ENCODE data around the gene TTC22. TPM values are rescaled to one million over a fixed set of nuclear protein-coding genes. Genes with fewer than 3 reads are reported as not detected.
A peak's percentile ranks its signal among the peaks of the same experiment; 100 is the strongest.

TTC22 gene
- total RNA-seq, 2 donors from 2014 or later: 12.2 to 15.6 TPM

DNA sequence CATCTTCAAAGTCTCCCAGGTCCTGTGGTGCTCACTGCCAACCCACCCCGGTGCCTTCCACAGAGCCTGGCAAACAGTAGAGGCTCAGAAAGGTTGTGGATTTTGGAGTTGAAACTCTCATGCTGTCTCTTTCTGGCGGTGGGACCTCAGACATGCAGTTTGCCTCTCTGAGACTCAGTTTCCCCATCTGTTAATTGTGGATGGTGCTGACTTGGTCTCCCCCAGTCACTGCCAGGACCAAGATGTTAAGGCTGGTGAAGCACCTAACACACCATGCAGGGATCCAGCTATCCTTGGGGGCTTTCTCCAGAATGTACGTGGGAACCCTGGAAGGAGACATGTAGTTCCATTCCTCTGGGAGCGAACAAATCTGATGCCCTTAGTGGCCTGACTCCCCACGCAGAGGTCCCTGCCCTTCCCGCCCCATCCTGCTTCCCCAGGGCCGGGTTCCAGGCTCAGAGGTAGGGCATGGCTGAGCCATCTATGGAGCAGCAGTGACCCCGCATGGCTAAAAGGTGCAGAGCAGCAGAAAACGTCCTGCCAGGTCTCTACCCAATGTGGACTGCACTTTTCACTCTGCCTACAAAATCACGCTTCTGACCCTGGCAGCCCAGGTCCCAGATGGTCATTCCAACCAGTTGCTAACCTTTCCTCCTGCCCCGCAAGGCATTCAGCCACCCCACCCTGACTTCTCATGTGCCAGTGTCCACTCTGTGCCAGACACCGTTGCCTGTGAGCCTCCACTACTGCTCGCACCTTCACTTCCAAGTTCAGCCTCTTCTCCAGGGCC lies 9.2 kb upstream of the TTC22 start:
- peak; percentile 65 to 82 (median 72) for DNase-seq
- Histone ChIP-seq H3K27me3 (no peaks in the 10 kb centered on the region), H3K27ac (no peak overlapping the region), H3K36me3 (replicated peaks in 1 of 2; ENCODE audit: insufficient read depth in 1 of 2, low read depth in 2 of 2) (no peaks in the 10 kb centered on the region), H3K4me3 (no peak overlapping the region), H3K9me3 (no peaks in the 10 kb centered on the region), H3K4me1 (no peaks in the 10 kb centered on the region)
- peak; percentile 82 for ATAC-seq
- intact Hi-C loops (cut with DNase I): loop anchor here (10.0 kb wide), 3 partner anchors 136 to 736 kb away; no protein-coding TSS in a partner anchor
- 30 to 45% methylated on average over 8 to 13 of the region's 13 CpGs for WGBS, 2 donors
- TF ChIP-seq, protein P1, sequence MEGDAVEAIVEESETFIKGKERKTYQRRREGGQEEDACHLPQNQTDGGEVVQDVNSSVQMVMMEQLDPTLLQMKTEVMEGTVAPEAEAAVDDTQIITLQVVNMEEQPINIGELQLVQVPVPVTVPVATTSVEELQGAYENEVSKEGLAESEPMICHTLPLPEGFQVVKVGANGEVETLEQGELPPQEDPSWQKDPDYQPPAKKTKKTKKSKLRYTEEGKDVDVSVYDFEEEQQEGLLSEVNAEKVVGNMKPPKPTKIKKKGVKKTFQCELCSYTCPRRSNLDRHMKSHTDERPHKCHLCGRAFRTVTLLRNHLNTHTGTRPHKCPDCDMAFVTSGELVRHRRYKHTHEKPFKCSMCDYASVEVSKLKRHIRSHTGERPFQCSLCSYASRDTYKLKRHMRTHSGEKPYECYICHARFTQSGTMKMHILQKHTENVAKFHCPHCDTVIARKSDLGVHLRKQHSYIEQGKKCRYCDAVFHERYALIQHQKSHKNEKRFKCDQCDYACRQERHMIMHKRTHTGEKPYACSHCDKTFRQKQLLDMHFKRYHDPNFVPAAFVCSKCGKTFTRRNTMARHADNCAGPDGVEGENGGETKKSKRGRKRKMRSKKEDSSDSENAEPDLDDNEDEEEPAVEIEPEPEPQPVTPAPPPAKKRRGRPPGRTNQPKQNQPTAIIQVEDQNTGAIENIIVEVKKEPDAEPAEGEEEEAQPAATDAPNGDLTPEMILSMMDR (IDR thresholded peaks at IDR 0.05): peak; percentile 72 to 96 (median 88)
- TF ChIP-seq POLR2A (IDR thresholded peaks at IDR 0.05): no peak

DNA sequence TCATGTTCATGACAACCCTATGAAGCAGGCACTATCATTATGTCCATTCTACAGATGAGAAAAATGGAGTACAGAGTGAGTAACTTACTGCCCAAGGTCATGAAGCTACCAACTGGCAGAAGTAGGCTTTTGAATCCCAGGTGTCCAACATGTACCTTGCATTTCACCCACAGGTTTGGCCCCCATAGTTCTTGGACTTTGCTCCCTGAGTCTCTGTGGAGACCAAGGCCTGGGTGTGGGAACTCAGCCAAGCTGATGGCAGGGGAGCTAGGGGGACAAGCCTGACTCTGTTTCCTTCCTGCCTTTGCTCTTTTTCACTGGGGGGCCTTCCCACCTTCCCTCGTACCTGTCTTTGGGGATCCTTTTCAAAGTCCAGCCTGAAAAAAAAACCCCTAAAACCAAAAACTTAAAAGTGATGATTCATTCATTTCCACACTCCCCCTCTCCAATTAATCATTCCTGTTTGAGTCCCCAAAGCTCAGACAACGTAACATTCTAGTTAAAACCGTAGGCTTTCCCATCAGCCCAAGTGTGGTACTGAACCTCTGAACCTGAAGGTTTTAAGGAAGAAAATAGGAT lies 8.5 kb upstream of the TTC22 start:
- intact Hi-C loops (cut with DNase I): loop anchor here (10.0 kb wide), 3 partner anchors 135 to 735 kb away; no protein-coding TSS in a partner anchor
- TF ChIP-seq POLR2A (IDR thresholded peaks at IDR 0.05): no peak
- TF ChIP-seq, protein P1 (IDR thresholded peaks at IDR 0.05): no peak
- ATAC-seq (peak; percentile 8), DNase-seq (peak in 3 of 4 donors; percentile 28 to 51 (median 44))
- H3K9me3 ChIP-seq: no peaks in the 10 kb centered on the region
- 22 to 23% methylated on average over 3 of the region's 3 CpGs for WGBS, 2 donors
- H3K27ac ChIP-seq: no peak overlapping the region
- no peaks in the 10 kb centered on the region for H3K4me1 ChIP-seq
- no peaks in the 10 kb centered on the region for H3K27me3 ChIP-seq
- H3K4me3 ChIP-seq: no peak overlapping the region
- H3K36me3 ChIP-seq (replicated peaks in 1 of 2; ENCODE audit: insufficient read depth in 1 of 2, low read depth in 2 of 2): no peaks in the 10 kb centered on the region

DNA sequence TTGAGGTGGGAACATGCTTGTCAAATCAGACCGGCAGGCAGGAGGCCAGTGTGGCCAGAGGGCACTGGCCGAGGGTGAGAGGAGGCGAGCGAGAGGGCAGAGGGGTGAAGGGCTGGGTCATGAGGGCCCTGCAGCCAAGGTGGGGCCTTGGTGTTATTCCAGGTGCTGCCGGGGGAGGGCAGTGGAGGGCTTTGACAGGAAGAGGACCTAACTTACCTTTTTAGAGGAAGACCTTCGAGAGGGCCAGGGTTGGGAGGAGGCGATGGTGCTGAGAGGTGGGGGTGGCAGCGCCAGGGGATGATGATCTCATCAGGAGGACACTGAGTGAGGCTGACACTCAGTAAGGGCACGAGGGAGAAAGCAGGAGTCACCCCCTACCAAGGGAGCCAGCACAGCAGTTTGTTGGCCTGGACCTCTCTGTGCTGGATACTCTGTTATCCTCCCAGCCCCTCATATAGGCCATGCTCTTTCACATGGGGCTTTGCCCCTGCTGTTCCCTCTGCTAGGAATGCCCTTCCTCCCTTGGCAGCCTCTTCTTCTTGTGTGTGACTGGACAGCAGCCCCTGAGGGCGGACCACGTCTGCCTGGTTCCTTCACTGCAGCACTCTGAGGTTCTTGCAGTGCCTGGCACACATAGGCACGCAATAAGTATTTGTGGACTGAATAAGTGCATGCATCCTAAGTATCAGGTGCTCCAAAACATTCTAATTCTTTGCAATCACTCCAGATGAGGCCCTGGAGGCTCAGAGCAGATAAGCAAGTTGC lies 7.5 kb upstream of the TTC22 start:
- no peak overlapping the region for H3K4me3 ChIP-seq
- H3K36me3 ChIP-seq (replicated peaks in 1 of 2; ENCODE audit: insufficient read depth in 1 of 2, low read depth in 2 of 2): no peaks in the 10 kb centered on the region
- WGBS, 2 donors: 75 to 83% methylated on average over 12 of the region's 12 CpGs
- peaks cover 7% of the 10 kb centered on the region for H3K4me1 ChIP-seq
- H3K9me3 ChIP-seq: no peaks in the 10 kb centered on the region
- ATAC-seq (no peak), DNase-seq (peak in 1 of 4 donors; percentile 4)
- intact Hi-C loops (cut with DNase I): no loop called here
- no peak overlapping the region for H3K27ac ChIP-seq
- no peak for TF ChIP-seq POLR2A (IDR thresholded peaks at IDR 0.05)
- TF ChIP-seq, protein P1 (IDR thresholded peaks at IDR 0.05): no peak
- no peaks in the 10 kb centered on the region for H3K27me3 ChIP-seq

DNA sequence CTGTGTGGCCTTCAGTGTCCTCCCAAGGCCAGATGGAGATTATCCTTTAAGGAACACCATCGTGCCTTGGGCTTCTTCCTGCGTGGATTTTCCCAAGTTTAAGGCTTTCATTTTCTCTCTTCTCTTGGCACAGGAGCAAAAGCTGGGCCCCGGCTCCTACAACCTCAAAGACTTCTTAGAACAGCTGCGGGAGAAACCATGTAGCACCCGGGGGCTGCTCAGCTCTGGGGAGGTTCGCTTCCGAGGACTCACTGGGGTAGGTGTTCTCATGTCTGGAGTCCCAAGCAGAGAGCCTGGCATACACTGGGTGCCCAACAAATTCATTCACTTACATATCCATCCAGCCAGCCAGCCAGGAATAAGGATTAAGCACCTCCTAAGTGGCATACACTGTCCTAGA lies 6.6 kb upstream of the TTC22 start:
- Histone ChIP-seq H3K36me3 (replicated peaks in 1 of 2; ENCODE audit: insufficient read depth in 1 of 2, low read depth in 2 of 2) (no peaks in the 10 kb centered on the region), H3K27ac (no peak overlapping the region), H3K27me3 (no peaks in the 10 kb centered on the region), H3K9me3 (no peaks in the 10 kb centered on the region), H3K4me3 (no peak overlapping the region), H3K4me1 (peaks cover 7% of the 10 kb centered on the region)
- TF ChIP-seq POLR2A (IDR thresholded peaks at IDR 0.05): no peak
- TF ChIP-seq, protein P1 (IDR thresholded peaks at IDR 0.05): no peak
- intact Hi-C loops (cut with DNase I): no loop called here
- 74 to 78% methylated on average over 7 of the region's 7 CpGs for WGBS, 2 donors
- ATAC-seq: no peak
- DNase-seq: peak in 1 of 4 donors; percentile 8
